Measurements from ENCODE around the gene OR10H1.
"Not testable (repeated sequence)": the region's sequence is repeated elsewhere in the genome, so short reads cannot be mapped to it uniquely, and the experiment has no call there.

The OR10H1 gene

GRCh38 chr19:15815306-15815705 is at the start of gene OR10H1:
Gene OR10H1, minus strand, starts transcription at chr19:15815664. Its CDS starts 7,627 bp downstream, at chr19:15808037.
- DNase-seq (ENCODE audit: low read depth, low spot score), result no peak

GRCh38 chr19:15864824-15865223 is 49.4 kb upstream of the OR10H1 start:
- no peak for DNase-seq (ENCODE audit: low read depth, low spot score)

GRCh38 chr19:15863272-15863671 is 47.8 kb upstream of the OR10H1 start:
- no peak for DNase-seq (ENCODE audit: low read depth, low spot score)

GRCh38 chr19:15862444-15862843 is 47.0 kb upstream of the OR10H1 start:
- no peak for DNase-seq (ENCODE audit: low read depth, low spot score)

GRCh38 chr19:15860522-15860921 is 45.1 kb upstream of the OR10H1 start:
- DNase-seq (ENCODE audit: low read depth, low spot score), result no peak

- DNase-seq (ENCODE audit: low read depth, low spot score), result no peak
Observed at GRCh38 chr19:15859187-15859586, 43.7 kb upstream of the OR10H1 start.

GRCh38 chr19:15850385-15850784 is 34.9 kb upstream of the OR10H1 start:
- DNase-seq (ENCODE audit: low read depth, low spot score), result no peak

GRCh38 chr19:15846923-15847322 is 31.5 kb upstream of the OR10H1 start:
- DNase-seq (ENCODE audit: low read depth, low spot score), result no peak

GRCh38 chr19:15843894-15844222 is 28.4 kb upstream of the OR10H1 start:
- DNase-seq (ENCODE audit: low read depth, low spot score), result not testable (repeated sequence)

- no peak for DNase-seq (ENCODE audit: low read depth, low spot score)
Observed at GRCh38 chr19:15843203-15843893, 27.9 kb upstream of the OR10H1 start.

- no peak for DNase-seq (ENCODE audit: low read depth, low spot score)
Observed at GRCh38 chr19:15841875-15842569, 26.6 kb upstream of the OR10H1 start.

GRCh38 chr19:15840833-15841232 is 25.4 kb upstream of the OR10H1 start:
- DNase-seq (ENCODE audit: low read depth, low spot score), result no peak

GRCh38 chr19:15839888-15840287 is 24.4 kb upstream of the OR10H1 start:
- DNase-seq (ENCODE audit: low read depth, low spot score), result not testable (repeated sequence)

- DNase-seq (ENCODE audit: low read depth, low spot score), result no peak
Observed at GRCh38 chr19:15838351-15838750, 22.9 kb upstream of the OR10H1 start.

GRCh38 chr19:15837221-15837731 is 21.8 kb upstream of the OR10H1 start:
- DNase-seq (ENCODE audit: low read depth, low spot score), result no peak

GRCh38 chr19:15836330-15837220 is 21.1 kb upstream of the OR10H1 start:
- peak; percentile 90 for DNase-seq (ENCODE audit: low read depth, low spot score)

GRCh38 chr19:15835565-15836329 is 20.3 kb upstream of the OR10H1 start:
- DNase-seq (ENCODE audit: low read depth, low spot score), result peak; percentile 28

- DNase-seq (ENCODE audit: low read depth, low spot score), result not testable (repeated sequence)
Observed at GRCh38 chr19:15834232-15834631, 18.8 kb upstream of the OR10H1 start.

GRCh38 chr19:15831626-15832025 is 16.2 kb upstream of the OR10H1 start:
- DNase-seq (ENCODE audit: low read depth, low spot score), result no peak

- DNase-seq (ENCODE audit: low read depth, low spot score), result no peak
Observed at GRCh38 chr19:15829786-15830185, 14.3 kb upstream of the OR10H1 start.

- DNase-seq (ENCODE audit: low read depth, low spot score), result no peak
Observed at GRCh38 chr19:15829306-15829698, 13.8 kb upstream of the OR10H1 start.
